HS-27A (cell line): ENCODE results near the gene PDCD1.
"Not testable (repeated sequence)": the region's sequence is repeated elsewhere in the genome, so short reads cannot be mapped to it uniquely, and the experiment has no call there.

ENCODE experiments used
- DNase-seq: peaks from one replicate; pipeline ENCODE4 v3.0.0-alpha.2; 2012; ENCODE audit warnings: low read depth, missing footprints

PDCD1 gene

DNA sequence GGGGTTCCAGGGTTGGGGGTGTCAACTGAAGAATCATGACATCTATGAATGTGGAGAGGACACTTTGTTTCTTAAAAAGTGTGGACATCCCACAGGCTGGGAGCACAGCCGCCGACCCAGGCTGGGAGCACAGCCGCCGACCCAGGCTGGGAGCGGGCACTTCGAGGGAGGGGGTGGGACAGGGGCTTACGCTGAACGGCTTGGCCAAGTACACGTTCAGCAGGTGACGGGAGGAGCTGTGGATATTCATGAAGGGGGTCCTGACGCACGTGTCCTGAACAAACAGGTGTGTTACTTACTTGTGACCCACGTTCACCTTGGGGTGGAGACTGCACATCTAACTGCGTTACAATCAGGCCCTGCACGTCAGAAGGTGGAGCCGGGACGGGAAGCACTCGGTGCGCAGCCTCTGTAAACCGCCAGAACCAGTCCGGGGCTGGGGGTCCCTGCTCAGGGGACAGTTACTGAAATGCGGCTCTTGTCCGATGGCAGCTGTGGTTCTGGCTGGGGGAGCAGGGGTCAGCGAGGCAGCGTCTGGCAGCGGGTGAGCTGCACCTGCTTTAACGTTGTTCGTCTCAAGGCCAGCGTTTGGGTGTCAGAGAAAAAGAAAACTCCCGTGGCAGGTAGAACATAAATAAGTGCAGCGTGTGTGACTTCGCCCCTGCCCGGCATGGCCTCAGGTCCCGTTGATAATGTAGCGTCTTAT, 58.3 kb downstream of the PDCD1 start:
- DNase-seq: not testable (repeated sequence)
